CD4-positive, alpha-beta T cell (primary cell): ENCODE data around the gene SDK1. TPM values are rescaled to one million over a fixed set of nuclear protein-coding genes. Genes with fewer than 3 reads are reported as not detected.

Experiments
- ATAC-seq: fragments of 200-7000 bp; cut with Tn5 transposase; one replicate; pipeline ENCODE4 v1.10.0; 2022; ENCODE audit warnings: mild to moderate bottlenecking; ENCODE audit not compliant: poor library complexity
- CTCF ChIA-PET: fragments of 350-600 bp; sonication (Branson Sonifier 250); formaldehyde crosslinking; loops from one replicate; lab custom pipeline; 2021; ENCODE audit warnings: antibody characterized with exemption, inconsistent platforms; lab: Charles Lee
- POLR2A ChIA-PET: fragments of 350-600 bp; sonication (Branson Sonifier 250); formaldehyde crosslinking; loops from one replicate; lab custom pipeline; 2021; ENCODE audit warnings: antibody characterized with exemption, inconsistent platforms; lab: Charles Lee
- DNase-seq, 14 experiments: peaks; one replicate each; pipeline ENCODE4 v3.0.0-alpha.2; 2013 to 2020; ENCODE audit warnings: mixed read lengths in 2 of 14
- H3K27ac ChIP-seq, 2 donors: one replicate each; pipeline versions ENCODE4 v1.5.1 to v1.7.0; 2013; ENCODE audit warnings: low read length in 2 of 2, low read depth in 1 of 2, mild to moderate bottlenecking in 1 of 2
- H3K27me3 ChIP-seq, 2 experiments: 1 replicate in 1 of 2; 2 replicates in 1 of 2; pipeline versions ENCODE4 v1.6.1 to v1.7.0; 2013; ENCODE audit warnings: low read length in 2 of 2, control low read depth in 1 of 2, mild to moderate bottlenecking in 1 of 2, moderate library complexity in 1 of 2; ENCODE audit not compliant: insufficient read depth in 2 of 2, control insufficient read depth in 1 of 2
- H3K36me3 ChIP-seq: one replicate; pipeline ENCODE4 v1.6.1; 2013; ENCODE audit warnings: low read length, control low read depth; ENCODE audit not compliant: insufficient read depth
- H3K4me1 ChIP-seq: one replicate; pipeline ENCODE4 v1.6.1; 2013; ENCODE audit warnings: low read length, control low read depth; ENCODE audit not compliant: insufficient read depth
- H3K4me3 ChIP-seq: one replicate; pipeline ENCODE4 v1.5.1; 2013; ENCODE audit warnings: mild to moderate bottlenecking, low read length, moderate library complexity
- H3K9me3 ChIP-seq, 2 experiments: 1 replicate in 1 of 2; 2 replicates in 1 of 2; pipeline versions ENCODE4 v1.6.1 to v1.7.0; 2013; ENCODE audit warnings: low read length in 2 of 2, mild to moderate bottlenecking in 2 of 2, control low read depth in 1 of 2, moderate library complexity in 1 of 2; ENCODE audit not compliant: control insufficient read depth in 1 of 2, insufficient read depth in 1 of 2
- H3K27ac Mint-ChIP-seq: one replicate; pipeline ENCODE4 v1.8.0; 2020; ENCODE audit warnings: mixed read lengths
- H3K27me3 Mint-ChIP-seq: one replicate; pipeline ENCODE4 v1.8.0; 2021; ENCODE audit warnings: mixed read lengths
- H3K36me3 Mint-ChIP-seq: one replicate; pipeline ENCODE4 v1.8.0; 2021; ENCODE audit warnings: low read depth, mixed read lengths
- H3K4me1 Mint-ChIP-seq: one replicate; pipeline ENCODE4 v1.8.0; 2021; ENCODE audit warnings: low read depth, mixed read lengths
- H3K4me3 Mint-ChIP-seq: one replicate; pipeline ENCODE4 v1.8.0; 2020; ENCODE audit warnings: mild to moderate bottlenecking, mixed read lengths
- H3K9me3 Mint-ChIP-seq: one replicate; pipeline ENCODE4 v1.8.0; 2020; ENCODE audit warnings: mixed read lengths
- CTCF ChIP-seq: fragments of 200-600 bp; IDR thresholded peaks from one replicate; pipeline ENCODE4 v1.8.0; 2022; ENCODE audit warnings: antibody characterized with exemption, mild to moderate bottlenecking
- intact Hi-C, 2 experiments: fragments of 100-400 bp; cut with DNase I in 1 of 2; cut with micrococcal nuclease in 1 of 2; formaldehyde crosslinking; loops; one replicate each; pipeline versions ENCODE4 v1.15.1 to v1.9.0; 2023 to 2025; cut with DNase I, micrococcal nuclease
- total RNA-seq, 174 experiments: library from RNA in 2 of 174; stranded (reverse) in 2 of 174; gene quantifications; one replicate each; pipeline ENCODE4 v1.2.3 and lab custom pipeline; 2021 to 2026

SDK1 gene
- total RNA-seq, 2 experiments from 2014 or later = 1.1 to 1.3 TPM

- Histone ChIP-seq H3K4me1 (no peaks in the 10 kb centered on the region), H3K36me3 (no peaks in the 10 kb centered on the region), H3K27ac (no peak overlapping the region), H3K9me3 (peaks cover 0 to 27% of the 10 kb centered on the region in 2 experiments), H3K4me3 (no peak overlapping the region), H3K27me3 (no peaks in the 10 kb centered on the region)
- ChIA-PET CTCF (no interaction called here), POLR2A (no interaction called here)
- H3K27ac Mint-ChIP-seq = no peak overlapping the region
- H3K36me3 Mint-ChIP-seq = no peaks in the 10 kb centered on the region
- H3K4me3 Mint-ChIP-seq = no peak overlapping the region
- no peaks in the 10 kb centered on the region for H3K9me3 Mint-ChIP-seq
- H3K4me1 Mint-ChIP-seq = peaks cover 9% of the 10 kb centered on the region
- TF ChIP-seq CTCF = no peak
- intact Hi-C loops = no loop called here
- ATAC-seq = no peak
- no peaks in the 10 kb centered on the region for H3K27me3 Mint-ChIP-seq
- DNase-seq = no peak
These were observed 885.4 kb downstream of the SDK1 start for GRCh38 chr7:4186513-4186780.

- no peak overlapping the region for H3K4me3 ChIP-seq
- H3K4me1 Mint-ChIP-seq = peaks cover 9% of the 10 kb centered on the region
- H3K27me3 Mint-ChIP-seq = no peaks in the 10 kb centered on the region
- CTCF ChIA-PET = no interaction called here
- no peak overlapping the region for H3K27ac Mint-ChIP-seq
- H3K9me3 Mint-ChIP-seq = no peaks in the 10 kb centered on the region
- no peak for ATAC-seq
- TF ChIP-seq CTCF = no peak
- POLR2A ChIA-PET = no interaction called here
- H3K27ac ChIP-seq = no peak overlapping the region
- DNase-seq = no peak
- H3K36me3 Mint-ChIP-seq = no peaks in the 10 kb centered on the region
- peaks cover 0 to 19% of the 10 kb centered on the region in 2 experiments for H3K9me3 ChIP-seq
- H3K4me1 ChIP-seq = no peaks in the 10 kb centered on the region
- no peak overlapping the region for H3K4me3 Mint-ChIP-seq
- no peaks in the 10 kb centered on the region for H3K27me3 ChIP-seq
- intact Hi-C loops = no loop called here
- H3K36me3 ChIP-seq = no peaks in the 10 kb centered on the region
These were observed 887.6 kb downstream of the SDK1 start for GRCh38 chr7:4188651-4189050.

GRCh38 chr7:4189131-4189570 lies 888.1 kb downstream of the SDK1 start:
- Histone ChIP-seq H3K27ac (no peak overlapping the region), H3K4me1 (no peaks in the 10 kb centered on the region), H3K4me3 (no peak overlapping the region), H3K9me3 (peaks cover 0 to 19% of the 10 kb centered on the region in 2 experiments), H3K27me3 (no peaks in the 10 kb centered on the region), H3K36me3 (no peaks in the 10 kb centered on the region)
- ChIA-PET POLR2A (no interaction called here), CTCF (no interaction called here)
- H3K36me3 Mint-ChIP-seq = no peaks in the 10 kb centered on the region
- H3K9me3 Mint-ChIP-seq = no peaks in the 10 kb centered on the region
- intact Hi-C loops = no loop called here
- ATAC-seq = no peak
- H3K4me3 Mint-ChIP-seq = no peak overlapping the region
- no peak for DNase-seq
- peaks cover 9% of the 10 kb centered on the region for H3K4me1 Mint-ChIP-seq
- no peak overlapping the region for H3K27ac Mint-ChIP-seq
- no peaks in the 10 kb centered on the region for H3K27me3 Mint-ChIP-seq
- TF ChIP-seq CTCF = no peak
